Adipose tissue (tissue), 3 donors: ENCODE results near the gene CAMSAP1. TPM values are rescaled to one million over a fixed set of nuclear protein-coding genes. Genes with fewer than 3 reads are reported as not detected.

Experiments used
- H3K27ac ChIP-seq: one replicate; pipeline ENCODE4 v1.5.1; 2013; ENCODE audit warnings: low read depth, low read length
- WGBS, 3 donors: extraction: QIAGEN DNeasy Blood & Tissue Kit; methylation state at CpG; one replicate each; pipeline ENCODE4 v1.1.7; 2013; 5-methylcytosine and 5-hydroxymethylcytosine counted together
- polyA plus RNA-seq, 3 donors: library from polyadenylated mRNA; stranded (reverse); fragments of 200-250 nt; gene quantifications; one replicate each; pipeline ENCODE4 v1.2.3, GENCODE V29; 2013
- donor health status: healthy with polysubstance abuse.
- donor health status: Bipolar disorder and iron deficiency.
- donor health status: healthy.

CAMSAP1 gene
- polyA plus RNA-seq, 3 donors, result 5.7 to 12.0 (median 8.8) TPM

- WGBS, 3 donors, result 89 to 92% (median 92%) methylated on average over 14 of the region's 14 CpGs
- no peak overlapping the region for H3K27ac ChIP-seq
Observed at GRCh38 chr9:135813671-135814290, 93.6 kb downstream of the CAMSAP1 start.

GRCh38 chr9:135812961-135813360 lies 94.4 kb downstream of the CAMSAP1 start:
- H3K27ac ChIP-seq, result no peak overlapping the region
- 94 to 97% (median 94%) methylated on average over 13 of the region's 13 CpGs for WGBS, 3 donors

- 83 to 89% (median 83%) methylated on average over 11 of the region's 11 CpGs for WGBS, 3 donors
- no peak overlapping the region for H3K27ac ChIP-seq
Observed at GRCh38 chr9:135811801-135812200, 95.5 kb downstream of the CAMSAP1 start.

GRCh38 chr9:135810806-135811575 lies 96.4 kb downstream of the CAMSAP1 start:
- no peak overlapping the region for H3K27ac ChIP-seq
- WGBS, 3 donors, result 95 to 97% (median 97%) methylated on average over 23 of the region's 23 CpGs

GRCh38 chr9:135809166-135809565 lies 98.2 kb downstream of the CAMSAP1 start:
- WGBS, 3 donors, result 67 to 88% (median 74%) methylated on average over 10 of the region's 10 CpGs
- no peak overlapping the region for H3K27ac ChIP-seq

- H3K27ac ChIP-seq, result no peak overlapping the region
- WGBS, 3 donors, result 74 to 88% (median 76%) methylated on average over 20 to 22 of the region's 22 CpGs
Observed at GRCh38 chr9:135805422-135806022, 101.8 kb downstream of the CAMSAP1 start.

- H3K27ac ChIP-seq, result no peak overlapping the region
- 82 to 86% (median 86%) methylated on average over 24 of the region's 24 CpGs for WGBS, 3 donors
Observed at GRCh38 chr9:135804581-135805421, 102.5 kb downstream of the CAMSAP1 start.

- 93 to 97% (median 96%) methylated on average over 10 of the region's 10 CpGs for WGBS, 3 donors
- H3K27ac ChIP-seq, result no peak overlapping the region
Observed at GRCh38 chr9:135803441-135803840, 103.9 kb downstream of the CAMSAP1 start.

- WGBS, 3 donors, result 68 to 73% (median 69%) methylated on average over 17 to 18 of the region's 18 CpGs
- no peak overlapping the region for H3K27ac ChIP-seq
Observed at GRCh38 chr9:135802876-135803419, 104.4 kb downstream of the CAMSAP1 start.

GRCh38 chr9:135801070-135801469 lies 106.3 kb downstream of the CAMSAP1 start:
- no peak overlapping the region for H3K27ac ChIP-seq
- 77 to 92% (median 91%) methylated on average over 6 of the region's 6 CpGs for WGBS, 3 donors

GRCh38 chr9:135799261-135799660 lies 108.1 kb downstream of the CAMSAP1 start:
- H3K27ac ChIP-seq, result no peak overlapping the region
- WGBS, 3 donors, result 91 to 95% (median 93%) methylated on average over 13 of the region's 13 CpGs

- WGBS, 3 donors, result 73 to 84% (median 80%) methylated on average over 10 of the region's 10 CpGs
- no peak overlapping the region for H3K27ac ChIP-seq
Observed at GRCh38 chr9:135798263-135798585, 109.1 kb downstream of the CAMSAP1 start.

GRCh38 chr9:135797507-135798262 lies 109.7 kb downstream of the CAMSAP1 start:
- WGBS, 3 donors, result 36 to 41% (median 39%) methylated on average over 23 to 24 of the region's 24 CpGs
- H3K27ac ChIP-seq, result no peak overlapping the region

GRCh38 chr9:135796784-135797485 lies 110.4 kb downstream of the CAMSAP1 start:
- no peak overlapping the region for H3K27ac ChIP-seq
- WGBS, 3 donors, result 67 to 71% (median 69%) methylated on average over 21 to 22 of the region's 22 CpGs

- no peak overlapping the region for H3K27ac ChIP-seq
- WGBS, 3 donors, result 76 to 92% (median 81%) methylated on average over 4 of the region's 4 CpGs
Observed at GRCh38 chr9:135795391-135795790, 112.0 kb downstream of the CAMSAP1 start.

GRCh38 chr9:135794361-135794885 lies 112.9 kb downstream of the CAMSAP1 start:
- H3K27ac ChIP-seq, result no peak overlapping the region
- whole genome bisulfite sequencing, 3 donors, result 85 to 89% (median 86%) methylated on average over 15 of the region's 15 CpGs

GRCh38 chr9:135794057-135794335 lies 113.3 kb downstream of the CAMSAP1 start:
- 80 to 86% (median 84%) methylated on average over 7 of the region's 7 CpGs for WGBS, 3 donors
- H3K27ac ChIP-seq, result no peak overlapping the region
